HepG2 (cell line): ENCODE results near the gene S100A8. TPM values are rescaled to one million over a fixed set of nuclear protein-coding genes. Genes with fewer than 3 reads are reported as not detected.

Experiments
- ATAC-seq: fragments of 200-7000 bp; cut with Tn5 transposase; 3 replicates; pipeline ENCODE4 v1.9.1; 2020; ENCODE audit warnings: mild to moderate bottlenecking, moderate library complexity
- BruUV-seq: library from RNA; stranded (reverse); fragments of 400-500 nt; replicated peaks from 2 replicates; lab custom pipeline; 2021; lab: Mats Ljungman, UMichigan
- CTCF ChIA-PET: fragments of 300-600 bp; formaldehyde crosslinking; extraction: SDS; loops from one replicate; lab custom pipeline; 2021; ENCODE audit warnings: low total read pairs, inconsistent platforms, low intra/inter-chr PET ratio; lab: Yijun Ruan, JAX
- POLR2A ChIA-PET: fragments of 350-600 bp; sonication (Branson Sonifier 250); formaldehyde crosslinking; loops from one replicate; lab custom pipeline; 2020; ENCODE audit warnings: antibody characterized with exemption, inconsistent platforms; lab: Yijun Ruan, JAX
- DNase-seq: peaks from one replicate; pipeline ENCODE4 v3.0.0-alpha.2; 2015; ENCODE audit warnings: low spot score
- FAIRE-seq: peaks from 3 replicates; lab custom pipeline; 2011; peaks lifted over from hg19 to GRCh38; lab: Jason Lieb, UNC
- H2AFZ ChIP-seq: one replicate; pipeline ENCODE4 v1.6.1; 2011; ENCODE audit warnings: low read length, inconsistent platforms
- H3K27ac ChIP-seq: fragments of 300-600 bp; 3 replicates; pipeline ENCODE4 v1.8.0; 2011; ENCODE audit warnings: mixed run types, mild to moderate bottlenecking, mixed read lengths, low read length, inconsistent platforms; ENCODE audit not compliant: insufficient read depth; ENCODE audit errors: extremely low read length
- H3K27me3 ChIP-seq, 2 experiments: fragments of 200-600 bp in 1 of 2; 2 replicates in 1 of 2; 3 replicates in 1 of 2; pipeline versions ENCODE4 v1.6.0 to v1.8.0; 2011; ENCODE audit warnings: low read length in 2 of 2, mild to moderate bottlenecking in 2 of 2, moderate library complexity in 2 of 2, inconsistent platforms in 1 of 2; ENCODE audit not compliant: insufficient read depth in 2 of 2, control insufficient read depth in 1 of 2
- H3K36me3 ChIP-seq, 2 experiments: fragments of 200-600 bp in 1 of 2; replicated peaks in 1 of 2; 2 replicates in 1 of 2; 3 replicates in 1 of 2; pipeline versions ENCODE4 v1.5.1 to v1.8.0; 2011; ENCODE audit warnings: low read length in 2 of 2, inconsistent platforms in 1 of 2; ENCODE audit not compliant: insufficient read depth in 2 of 2, control insufficient read depth in 1 of 2
- H3K4me1 ChIP-seq: 2 replicates; pipeline ENCODE4 v1.5.1; 2012; ENCODE audit warnings: low read length, inconsistent platforms; ENCODE audit not compliant: insufficient read depth
- H3K4me2 ChIP-seq: 2 replicates; pipeline ENCODE4 v1.6.0; 2011; ENCODE audit warnings: low read depth, low read length, inconsistent platforms
- H3K4me3 ChIP-seq, 3 experiments: fragments of 200-600 bp in 1 of 3; sonication (generic), shearing (Covaris generic) in 1 of 3; replicated peaks in 1 of 3; 2 replicates each; pipeline ENCODE4 v1.5.1; 2011 to 2016; ENCODE audit warnings: low read length in 3 of 3, inconsistent platforms in 2 of 3, low read depth in 2 of 3, mild to moderate bottlenecking in 2 of 3, control low read depth in 1 of 3, mixed read lengths in 1 of 3; ENCODE audit not compliant: insufficient read depth in 1 of 3
- H3K79me2 ChIP-seq: one replicate; pipeline ENCODE4 v1.6.1; 2011; ENCODE audit warnings: low read length, inconsistent platforms; ENCODE audit not compliant: insufficient read depth
- H3K9ac ChIP-seq: 2 replicates; pipeline ENCODE4 v1.6.0; 2011; ENCODE audit warnings: mild to moderate bottlenecking, low read depth, low read length, inconsistent platforms; ENCODE audit not compliant: insufficient read depth
- H3K9me3 ChIP-seq: 2 replicates; pipeline ENCODE4 v1.5.1; 2012; ENCODE audit warnings: mild to moderate bottlenecking, low read length
- H4K20me1 ChIP-seq: 2 replicates; pipeline ENCODE4 v1.6.0; 2011; ENCODE audit warnings: inconsistent platforms, mild to moderate bottlenecking, low read length, moderate library complexity; ENCODE audit not compliant: insufficient read depth
- HMG20A ChIP-seq: IDR thresholded peaks from 2 replicates; pipeline ENCODE4 v1.6.1; 2016; ENCODE audit warnings: borderline replicate concordance
- NBN ChIP-seq: fragments of 450-650 bp; conservative IDR thresholded peaks from 2 replicates; pipeline ENCODE4 v1.6.1; 2017
- WGBS: methylation state at CpG from one replicate; pipeline ENCODE4 v1.1.6; 2017; ENCODE audit warnings: low lambda C conversion rate; 5-methylcytosine and 5-hydroxymethylcytosine counted together
- in situ Hi-C: cut with HindIII; loops from 2 replicates; pipeline ENCODE4 v1.10.0; 2017; ENCODE audit warnings: low pct_unique_long_range_greater_than_20kb; ENCODE audit not compliant: extremely low pct_ligation_motif_present
- intact Hi-C: fragments of 100-400 bp; cut with micrococcal nuclease; formaldehyde crosslinking; loops from one replicate; pipeline ENCODE4 v1.10.0; 2022; ENCODE audit not compliant: unreplicated experiment
- polyA plus RNA-seq, 8 experiments: library from polyadenylated mRNA; depleted of rRNA in 3 of 8; stranded (reverse) in 7 of 8; unstranded in 1 of 8; fragments of >200 nt; fragmentation: Illumina TruSeq in 4 of 8; extraction: Trizol in 4 of 8; gene quantifications; 2 replicates each; pipeline versions ENCODE4 v1.2.1 to v1.2.3, GENCODE V29; 2011 to 2016; ENCODE audit warnings: low read depth in 4 of 8, missing spikeins in 1 of 8, mixed read lengths in 1 of 8; ENCODE audit not compliant: insufficient read depth in 1 of 8
- total RNA-seq, 5 experiments: library from RNA; depleted of rRNA; stranded (reverse); fragments of >200 nt; fragmentation: Illumina TruSeq; extraction: Trizol; gene quantifications; 2 replicates each; pipeline ENCODE4 v1.2.3, GENCODE V29; 2016; ENCODE audit warnings: low read depth in 1 of 5
- TF ChIP-seq, protein P1 (sequence below): sonication (generic); formaldehyde crosslinking; IDR thresholded peaks from 2 replicates; pipeline ENCODE4 v1.4.0; 2020; ENCODE audit warnings: mild to moderate bottlenecking, missing genetic modification reagents
- TF ChIP-seq, protein P2 (sequence below), 2 experiments: sonication (generic) in 1 of 2; formaldehyde crosslinking in 1 of 2; IDR thresholded peaks; 2 replicates each; pipeline versions ENCODE4 v1.5.1 to v1.6.1; 2011 to 2020; ENCODE audit warnings: borderline replicate concordance in 1 of 2, low read depth in 1 of 2, low read length in 1 of 2, mild to moderate bottlenecking in 1 of 2, missing genetic modification reagents in 1 of 2, moderate library complexity in 1 of 2

S100A8 gene
- total and polyA plus RNA-seq, 2 of the 13 experiments (the other 11 are each of a cell fraction or from before 2014, with no cell fraction given) = not detected

DNA sequence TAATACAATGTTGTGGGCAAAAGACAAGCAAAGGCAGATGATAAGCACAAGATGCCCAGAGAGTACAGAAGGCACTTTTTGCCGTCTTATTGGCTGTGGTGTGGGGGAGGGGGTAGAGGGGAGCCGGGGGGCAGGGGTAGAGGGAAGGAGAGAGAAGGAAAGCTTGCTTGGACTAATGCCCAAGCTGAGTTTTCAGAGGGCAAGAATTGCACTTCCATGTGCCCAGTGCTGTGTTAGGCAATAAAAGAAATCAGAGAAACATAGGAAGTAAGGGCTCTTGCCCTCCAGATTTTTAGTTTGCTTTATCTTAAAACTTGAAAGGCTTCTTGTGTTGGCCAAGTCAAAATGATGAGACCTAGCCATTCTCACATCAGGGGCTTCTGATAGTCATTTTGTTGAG lies 23.8 kb downstream of the S100A8 start:
- in situ Hi-C loops (no loop called here), intact Hi-C loops (no loop called here)
- TF ChIP-seq HMG20A (no peak), NBN (no peak)
- TF ChIP-seq, protein P1, sequence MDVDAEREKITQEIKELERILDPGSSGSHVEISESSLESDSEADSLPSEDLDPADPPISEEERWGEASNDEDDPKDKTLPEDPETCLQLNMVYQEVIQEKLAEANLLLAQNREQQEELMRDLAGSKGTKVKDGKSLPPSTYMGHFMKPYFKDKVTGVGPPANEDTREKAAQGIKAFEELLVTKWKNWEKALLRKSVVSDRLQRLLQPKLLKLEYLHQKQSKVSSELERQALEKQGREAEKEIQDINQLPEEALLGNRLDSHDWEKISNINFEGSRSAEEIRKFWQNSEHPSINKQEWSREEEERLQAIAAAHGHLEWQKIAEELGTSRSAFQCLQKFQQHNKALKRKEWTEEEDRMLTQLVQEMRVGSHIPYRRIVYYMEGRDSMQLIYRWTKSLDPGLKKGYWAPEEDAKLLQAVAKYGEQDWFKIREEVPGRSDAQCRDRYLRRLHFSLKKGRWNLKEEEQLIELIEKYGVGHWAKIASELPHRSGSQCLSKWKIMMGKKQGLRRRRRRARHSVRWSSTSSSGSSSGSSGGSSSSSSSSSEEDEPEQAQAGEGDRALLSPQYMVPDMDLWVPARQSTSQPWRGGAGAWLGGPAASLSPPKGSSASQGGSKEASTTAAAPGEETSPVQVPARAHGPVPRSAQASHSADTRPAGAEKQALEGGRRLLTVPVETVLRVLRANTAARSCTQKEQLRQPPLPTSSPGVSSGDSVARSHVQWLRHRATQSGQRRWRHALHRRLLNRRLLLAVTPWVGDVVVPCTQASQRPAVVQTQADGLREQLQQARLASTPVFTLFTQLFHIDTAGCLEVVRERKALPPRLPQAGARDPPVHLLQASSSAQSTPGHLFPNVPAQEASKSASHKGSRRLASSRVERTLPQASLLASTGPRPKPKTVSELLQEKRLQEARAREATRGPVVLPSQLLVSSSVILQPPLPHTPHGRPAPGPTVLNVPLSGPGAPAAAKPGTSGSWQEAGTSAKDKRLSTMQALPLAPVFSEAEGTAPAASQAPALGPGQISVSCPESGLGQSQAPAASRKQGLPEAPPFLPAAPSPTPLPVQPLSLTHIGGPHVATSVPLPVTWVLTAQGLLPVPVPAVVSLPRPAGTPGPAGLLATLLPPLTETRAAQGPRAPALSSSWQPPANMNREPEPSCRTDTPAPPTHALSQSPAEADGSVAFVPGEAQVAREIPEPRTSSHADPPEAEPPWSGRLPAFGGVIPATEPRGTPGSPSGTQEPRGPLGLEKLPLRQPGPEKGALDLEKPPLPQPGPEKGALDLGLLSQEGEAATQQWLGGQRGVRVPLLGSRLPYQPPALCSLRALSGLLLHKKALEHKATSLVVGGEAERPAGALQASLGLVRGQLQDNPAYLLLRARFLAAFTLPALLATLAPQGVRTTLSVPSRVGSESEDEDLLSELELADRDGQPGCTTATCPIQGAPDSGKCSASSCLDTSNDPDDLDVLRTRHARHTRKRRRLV (CRISPR knock-in tag) = no peak
- TF ChIP-seq, protein P2, sequence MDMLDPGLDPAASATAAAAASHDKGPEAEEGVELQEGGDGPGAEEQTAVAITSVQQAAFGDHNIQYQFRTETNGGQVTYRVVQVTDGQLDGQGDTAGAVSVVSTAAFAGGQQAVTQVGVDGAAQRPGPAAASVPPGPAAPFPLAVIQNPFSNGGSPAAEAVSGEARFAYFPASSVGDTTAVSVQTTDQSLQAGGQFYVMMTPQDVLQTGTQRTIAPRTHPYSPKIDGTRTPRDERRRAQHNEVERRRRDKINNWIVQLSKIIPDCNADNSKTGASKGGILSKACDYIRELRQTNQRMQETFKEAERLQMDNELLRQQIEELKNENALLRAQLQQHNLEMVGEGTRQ (IDR thresholded peaks at IDR 0.05; ENCODE audit: low read depth, low read length) = no peak
- TF ChIP-seq, protein P2 (CRISPR knock-in tag; IDR thresholded peaks at IDR 0.05; ENCODE audit: borderline replicate concordance) = no peak
- no peak for ATAC-seq
- Histone ChIP-seq H3K9ac (no peak overlapping the region), H3K36me3 (no peaks in the 10 kb centered on the region), H3K27me3 (peaks cover 1 to 5% of the 10 kb centered on the region in 2 experiments; a peak in 1 of 5 replicates), H3K9me3 (no peaks in the 10 kb centered on the region), H3K79me2 (no peaks in the 10 kb centered on the region), H4K20me1 (no peaks in the 10 kb centered on the region), H2AFZ (no peak overlapping the region), H3K4me1 (no peaks in the 10 kb centered on the region), H3K4me2 (no peak overlapping the region), H3K27ac (no peak overlapping the region), H3K4me3 (no peak overlapping the region)
- BruUV-seq = no TSS peak
- no peak for FAIRE-seq
- ChIA-PET POLR2A (no interaction called here), CTCF (no interaction called here)
- 2% methylated on average over 2 of the region's 2 CpGs for WGBS
- no peak for DNase-seq
